Osteoblast (primary cell): ENCODE measurements around the gene COX20. TPM values are rescaled to one million over a fixed set of nuclear protein-coding genes. Genes with fewer than 3 reads are reported as not detected.

Experiments used
- DNase-seq: peaks from one replicate; pipeline ENCODE4 v3.0.0; 2011; ENCODE audit warnings: low spot score, mixed read lengths; ENCODE audit not compliant: insufficient read length; ENCODE audit errors: missing footprints
- H2AFZ ChIP-seq: 2 replicates; pipeline ENCODE4 v1.6.0; 2011; ENCODE audit warnings: mild to moderate bottlenecking, low read length
- H3K27ac ChIP-seq: 2 replicates; pipeline ENCODE4 v1.5.1; 2011; ENCODE audit warnings: mild to moderate bottlenecking, low read depth, low read length, moderate library complexity
- H3K27me3 ChIP-seq: 2 replicates; pipeline ENCODE4 v1.6.0; 2012; ENCODE audit warnings: mild to moderate bottlenecking, control low read depth, inconsistent platforms, low read length, moderate library complexity; ENCODE audit not compliant: insufficient read depth
- H3K36me3 ChIP-seq: 2 replicates; pipeline ENCODE4 v1.5.1; 2011; ENCODE audit warnings: mild to moderate bottlenecking, low read length, control low read depth, moderate library complexity; ENCODE audit not compliant: insufficient read depth
- H3K4me1 ChIP-seq: 2 replicates; pipeline ENCODE4 v1.5.1; 2011; ENCODE audit warnings: mild to moderate bottlenecking, low read length, control low read depth, moderate library complexity; ENCODE audit not compliant: insufficient read depth
- H3K4me2 ChIP-seq: 2 replicates; pipeline ENCODE4 v1.6.0; 2011; ENCODE audit warnings: mild to moderate bottlenecking, low read length; ENCODE audit not compliant: insufficient read depth
- H3K4me3 ChIP-seq: fragments of 200-600 bp; sonication (generic); 3 replicates; pipeline ENCODE4 v1.5.1; 2012; ENCODE audit warnings: mild to moderate bottlenecking, low read length, inconsistent platforms; ENCODE audit not compliant: insufficient read depth
- H3K79me2 ChIP-seq: 2 replicates; pipeline ENCODE4 v1.6.0; 2012; ENCODE audit warnings: mild to moderate bottlenecking, low read length, control low read depth, inconsistent platforms; ENCODE audit not compliant: insufficient read depth
- H3K9me3 ChIP-seq: 2 replicates; pipeline ENCODE4 v1.5.1; 2011; ENCODE audit warnings: low read depth, low read length, control low read depth
- H4K20me1 ChIP-seq: 2 replicates; pipeline ENCODE4 v1.6.0; 2012; ENCODE audit warnings: mild to moderate bottlenecking, low read length, control low read depth; ENCODE audit not compliant: insufficient read depth
- CTCF ChIP-seq: IDR thresholded peaks from 2 replicates; pipeline ENCODE4 v1.5.1; 2011; ENCODE audit warnings: mild to moderate bottlenecking, low read depth, low read length, moderate library complexity; ENCODE audit errors: extremely low read depth
- total RNA-seq: library from RNA; depleted of rRNA; stranded (reverse); fragments of >200 nt; gene quantifications from 2 replicates; pipeline ENCODE4 v1.2.3, GENCODE V29; 2012

COX20 gene
- total RNA-seq, 1 donor: 35.8 TPM

DNA sequence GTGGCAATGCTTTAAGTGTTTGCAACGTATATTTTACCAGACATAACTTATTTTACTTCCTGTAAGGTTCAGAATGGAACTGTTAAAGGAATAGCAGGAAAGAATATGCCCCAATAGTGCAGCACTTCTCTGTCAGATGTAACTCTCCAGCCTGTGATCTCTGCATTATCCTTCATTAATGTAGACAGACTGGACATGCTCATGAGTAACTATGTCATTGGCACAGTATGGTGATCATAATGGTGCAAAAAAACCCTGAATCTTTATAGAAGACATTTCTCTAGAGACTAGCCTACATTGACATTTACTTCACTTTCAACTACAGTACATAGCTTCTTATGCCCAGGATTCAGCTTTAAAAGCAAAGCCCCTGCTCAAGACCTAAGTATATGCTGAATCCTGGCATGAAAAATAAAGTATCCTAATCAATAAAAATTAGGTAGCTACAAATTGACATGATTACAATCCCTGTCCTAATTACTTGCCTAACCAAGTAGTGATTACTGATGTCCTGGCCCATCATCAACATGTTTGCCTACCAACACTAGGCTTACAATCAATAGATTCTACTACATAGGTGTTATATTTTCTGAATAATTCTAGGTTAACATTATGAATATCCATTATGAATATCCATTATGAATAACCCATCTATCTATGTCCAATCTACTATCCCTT is 13.9 kb downstream of the COX20 start:
- Histone ChIP-seq H3K9me3 (no peaks in the 10 kb centered on the region), H3K27ac (no peak overlapping the region), H3K4me1 (no peaks in the 10 kb centered on the region), H3K4me2 (no peak overlapping the region), H2AFZ (no peak overlapping the region), H3K36me3 (peaks cover 96% of the 10 kb centered on the region), H3K27me3 (no peaks in the 10 kb centered on the region), H4K20me1 (peaks cover 4% of the 10 kb centered on the region), H3K79me2 (peaks cover 76% of the 10 kb centered on the region), H3K4me3 (no peak overlapping the region)
- TF ChIP-seq CTCF: no peak
- no peak for DNase-seq

DNA sequence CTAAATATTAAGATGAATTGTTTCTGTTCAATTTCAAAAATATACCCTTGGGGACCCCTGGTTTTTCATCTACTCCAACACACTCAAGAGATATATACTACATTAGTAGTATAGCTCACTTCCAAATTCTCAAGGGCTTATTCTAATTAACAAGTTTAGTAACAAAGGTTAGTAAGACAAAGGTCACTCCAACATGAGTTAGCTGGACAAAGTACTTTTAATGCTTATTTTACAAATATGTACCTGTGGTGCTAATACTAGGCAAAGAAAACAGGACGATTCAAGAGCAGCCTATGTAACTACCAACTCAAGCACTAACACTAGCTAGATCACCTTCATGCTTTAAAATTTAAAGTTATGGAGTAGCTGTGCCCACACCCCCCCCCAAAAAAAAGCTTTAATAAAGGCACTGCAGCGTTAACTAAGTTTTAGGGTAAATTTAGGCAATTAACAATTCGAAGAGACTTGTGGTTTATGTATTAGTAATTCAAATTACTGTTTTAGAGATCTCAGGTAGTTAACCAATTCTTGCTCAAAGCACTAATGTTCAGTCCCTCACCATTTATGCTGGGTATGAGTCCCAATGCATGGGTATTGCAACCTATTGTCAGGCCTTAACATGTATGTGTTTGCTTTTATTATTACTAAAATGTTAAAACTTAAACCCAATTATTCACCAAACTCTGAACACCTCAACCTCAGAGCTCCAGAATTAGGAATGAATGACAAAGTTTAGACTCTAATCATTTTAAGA is 14.8 kb downstream of the COX20 start:
- H3K27ac ChIP-seq: no peak overlapping the region

GRCh38 chr1:244850896-244851295 is 15.4 kb downstream of the COX20 start:
- Histone ChIP-seq H4K20me1 (peaks cover 4% of the 10 kb centered on the region), H3K4me1 (no peaks in the 10 kb centered on the region), H3K27me3 (no peaks in the 10 kb centered on the region), H2AFZ (no peak overlapping the region), H3K36me3 (peaks cover 98% of the 10 kb centered on the region), H3K4me3 (no peak overlapping the region), H3K27ac (no peak overlapping the region), H3K9me3 (no peaks in the 10 kb centered on the region), H3K4me2 (no peak overlapping the region), H3K79me2 (peaks cover 84% of the 10 kb centered on the region)
- TF ChIP-seq CTCF: no peak
- no peak for DNase-seq

More for the DNA sequence above, 14.8 kb downstream of the COX20 start:
- no peaks in the 10 kb centered on the region for H3K9me3 ChIP-seq
- no peak overlapping the region for H3K4me3 ChIP-seq
- peaks cover 80% of the 10 kb centered on the region for H3K79me2 ChIP-seq
- H3K4me1 ChIP-seq: no peaks in the 10 kb centered on the region
- no peaks in the 10 kb centered on the region for H3K27me3 ChIP-seq
- peaks cover 4% of the 10 kb centered on the region for H4K20me1 ChIP-seq
- DNase-seq: no peak
- H3K36me3 ChIP-seq: peaks cover 96% of the 10 kb centered on the region
- H2AFZ ChIP-seq: no peak overlapping the region
- TF ChIP-seq CTCF: no peak
- H3K4me2 ChIP-seq: no peak overlapping the region

DNA sequence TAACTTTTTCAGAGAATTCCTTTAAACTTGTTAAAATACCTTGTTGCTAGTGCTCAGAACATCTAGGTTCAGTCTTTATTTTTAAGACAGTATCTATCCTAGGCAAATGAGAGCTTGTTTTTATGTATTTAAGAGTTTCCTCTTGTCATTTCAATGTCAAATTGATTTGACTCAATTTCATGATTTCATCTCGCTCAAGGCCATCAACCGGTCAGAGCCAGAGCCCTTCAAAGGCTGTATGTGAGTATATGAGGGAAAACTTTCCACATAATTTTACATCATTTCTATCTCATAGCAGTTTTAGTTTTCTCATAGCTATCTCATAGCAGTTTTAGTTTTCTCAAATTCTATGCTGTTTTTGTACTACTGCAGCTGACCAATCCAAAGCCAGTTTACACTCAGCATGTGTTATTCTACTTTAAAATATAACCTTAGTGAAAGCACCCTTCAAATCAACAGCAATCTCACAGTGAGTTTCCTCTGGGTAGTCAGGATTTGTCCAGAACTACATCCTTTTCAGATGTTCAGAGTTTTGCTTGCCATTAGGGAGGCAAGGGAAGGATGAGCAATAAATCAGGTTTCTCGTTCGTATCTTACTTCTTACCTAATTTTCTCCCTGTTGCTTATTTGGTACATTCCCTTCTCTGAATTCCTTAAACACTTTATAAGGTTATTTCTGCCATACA is 16.2 kb downstream of the COX20 start:
- no peaks in the 10 kb centered on the region for H3K27me3 ChIP-seq
- no peak for DNase-seq
- no peaks in the 10 kb centered on the region for H3K4me1 ChIP-seq
- peaks cover 98% of the 10 kb centered on the region for H3K36me3 ChIP-seq
- peaks cover 4% of the 10 kb centered on the region for H4K20me1 ChIP-seq
- H3K4me3 ChIP-seq: no peak overlapping the region
- no peak overlapping the region for H3K27ac ChIP-seq
- H3K79me2 ChIP-seq: peaks cover 85% of the 10 kb centered on the region
- H2AFZ ChIP-seq: no peak overlapping the region
- H3K4me2 ChIP-seq: no peak overlapping the region
- H3K9me3 ChIP-seq: no peaks in the 10 kb centered on the region
- TF ChIP-seq CTCF: no peak
